Esophagus muscularis mucosa (tissue), 4 donors: ENCODE data around the gene INKA2. TPM values are rescaled to one million over a fixed set of nuclear protein-coding genes. Genes with fewer than 3 reads are reported as not detected.

Source experiments
- DNase-seq: peaks from one replicate; pipeline ENCODE4 v3.0.0-alpha.2; 2017; ENCODE audit errors: extremely low spot score
- H3K27ac ChIP-seq, 4 donors: fragments of 200-600 bp; sonication (generic); replicated peaks in 1 of 4; 1 replicate in 3 of 4; 2 replicates in 1 of 4; pipeline ENCODE4 v1.5.1; 2016 to 2019; ENCODE audit warnings: mild to moderate bottlenecking in 1 of 4
- H3K27me3 ChIP-seq, 4 donors: fragments of 200-600 bp; sonication (generic); one replicate each; pipeline versions ENCODE4 v1.5.1 to v1.6.0; 2016 to 2019
- H3K36me3 ChIP-seq, 4 donors: fragments of 200-600 bp; sonication (generic); one replicate each; pipeline ENCODE4 v1.5.1; 2016 to 2019
- H3K4me1 ChIP-seq, 4 donors: fragments of 200-600 bp; sonication (generic); one replicate each; pipeline ENCODE4 v1.5.1; 2016 to 2019
- H3K4me3 ChIP-seq, 4 donors: fragments of 200-600 bp; sonication (generic); 1 replicate in 2 of 4; 2 replicates in 2 of 4; pipeline ENCODE4 v1.5.1; 2016 to 2019; ENCODE audit warnings: mild to moderate bottlenecking in 4 of 4, moderate library complexity in 1 of 4
- H3K9me3 ChIP-seq, 4 donors: fragments of 200-600 bp; sonication (generic); 1 replicate in 3 of 4; 2 replicates in 1 of 4; pipeline ENCODE4 v1.5.1; 2016 to 2019
- CTCF ChIP-seq, 3 experiments: fragments of 200-600 bp in 2 of 3; fragments of 450-650 bp in 1 of 3; sonication (generic) in 2 of 3; IDR thresholded peaks; one replicate each; pipeline ENCODE4 v1.5.1; 2017 to 2019; ENCODE audit warnings: antibody characterized with exemption in 3 of 3, mild to moderate bottlenecking in 2 of 3, moderate library complexity in 1 of 3
- EP300 ChIP-seq: sonication (generic); formaldehyde crosslinking; IDR thresholded peaks from one replicate; pipeline ENCODE4 v1.6.1; 2017; ENCODE audit warnings: antibody characterized with exemption
- POLR2A ChIP-seq: fragments of 450-650 bp; IDR thresholded peaks from one replicate; pipeline ENCODE4 v1.6.1; 2017; ENCODE audit warnings: antibody characterized with exemption, moderate library complexity, mild to moderate bottlenecking, low read depth
- POLR2AphosphoS5 ChIP-seq, 2 donors: sonication (generic); formaldehyde crosslinking; IDR thresholded peaks; one replicate each; pipeline ENCODE4 v1.6.1; 2017; ENCODE audit warnings: antibody characterized with exemption in 2 of 2
- WGBS: methylation state at CpG from one replicate; pipeline ENCODE4 v1.1.5; 2018; 5-methylcytosine and 5-hydroxymethylcytosine counted together
- intact Hi-C: fragments of 100-400 bp; cut with DNase I; formaldehyde crosslinking; loops from one replicate; pipeline ENCODE4 v1.15.1; 2023
- total RNA-seq, 4 donors: library from RNA; depleted of rRNA; stranded (reverse); fragments of >200 nt; gene quantifications; one replicate each; pipeline versions ENCODE4 v1.1.0 to v1.2.1, GENCODE V29; 2016

INKA2 gene
- total RNA-seq, 4 donors from 2014 or later, result 4.0 to 10.8 (median 8.5) TPM

GRCh38 chr1:111778541-111779051 is 39.4 kb upstream of the INKA2 start:
- H3K36me3 ChIP-seq, result peaks cover 7 to 31% (median 21%) of the 10 kb centered on the region in 4 donors
- intact Hi-C loops, result no loop called here
- TF ChIP-seq POLR2A (no peak), CTCF (IDR thresholded peaks at IDR 0.05) (no peak), EP300 (no peak), POLR2AphosphoS5 (IDR thresholded peaks at IDR 0.05) (no peak)
- no peak overlapping the region for H3K27ac ChIP-seq
- H3K27me3 ChIP-seq, result no peaks in the 10 kb centered on the region
- no peak for DNase-seq
- H3K9me3 ChIP-seq, result no peaks in the 10 kb centered on the region
- WGBS, result 84% methylated on average over 2 of the region's 2 CpGs
- H3K4me1 ChIP-seq, result peaks cover 0 to 11% (median 1%) of the 10 kb centered on the region in 4 donors
- H3K4me3 ChIP-seq, result no peak overlapping the region

- Histone ChIP-seq H3K4me3 (no peak overlapping the region), H3K27ac (no peak overlapping the region), H3K4me1 (peaks cover 0 to 11% (median 1%) of the 10 kb centered on the region in 4 donors), H3K27me3 (no peaks in the 10 kb centered on the region), H3K36me3 (peaks cover 7 to 31% (median 21%) of the 10 kb centered on the region in 4 donors), H3K9me3 (no peaks in the 10 kb centered on the region)
- no peak for TF ChIP-seq POLR2A
- no peak for TF ChIP-seq POLR2AphosphoS5 (IDR thresholded peaks at IDR 0.05)
- DNase-seq, result no peak
- intact Hi-C loops, result no loop called here
- 88% methylated on average over 6 of the region's 6 CpGs for WGBS
Observed at GRCh38 chr1:111778066-111778465, 38.9 kb upstream of the INKA2 start.

GRCh38 chr1:111777301-111777700 is 38.1 kb upstream of the INKA2 start:
- intact Hi-C loops, result no loop called here
- Histone ChIP-seq H3K4me1 (peaks cover 0 to 11% (median 1%) of the 10 kb centered on the region in 4 donors), H3K4me3 (no peak overlapping the region), H3K27ac (no peak overlapping the region), H3K36me3 (peaks cover 7 to 34% (median 21%) of the 10 kb centered on the region in 4 donors), H3K9me3 (no peaks in the 10 kb centered on the region), H3K27me3 (no peaks in the 10 kb centered on the region)
- no peak for DNase-seq
- 93% methylated on average over 1 of the region's 1 CpG for WGBS
- no peak for TF ChIP-seq EP300
- no peak for TF ChIP-seq POLR2A
- no peak for TF ChIP-seq POLR2AphosphoS5 (IDR thresholded peaks at IDR 0.05)
- TF ChIP-seq CTCF (IDR thresholded peaks at IDR 0.05), result no peak

GRCh38 chr1:111776861-111777260 is 37.7 kb upstream of the INKA2 start:
- H3K4me1 ChIP-seq, result peaks cover 0 to 11% (median 1%) of the 10 kb centered on the region in 4 donors
- H3K27me3 ChIP-seq, result no peaks in the 10 kb centered on the region
- no peak overlapping the region for H3K4me3 ChIP-seq
- H3K36me3 ChIP-seq, result peaks cover 7 to 36% (median 21%) of the 10 kb centered on the region in 4 donors
- intact Hi-C loops, result no loop called here
- no peak for DNase-seq
- WGBS, result 92% methylated on average over 8 of the region's 8 CpGs
- H3K27ac ChIP-seq, result no peak overlapping the region
- no peaks in the 10 kb centered on the region for H3K9me3 ChIP-seq
- TF ChIP-seq EP300 (no peak), POLR2A (no peak), POLR2AphosphoS5 (IDR thresholded peaks at IDR 0.05) (no peak), CTCF (IDR thresholded peaks at IDR 0.05) (no peak)

- TF ChIP-seq EP300 (no peak), CTCF (IDR thresholded peaks at IDR 0.05) (no peak), POLR2AphosphoS5 (IDR thresholded peaks at IDR 0.05) (no peak), POLR2A (no peak)
- 58% methylated on average over 2 of the region's 2 CpGs for WGBS
- intact Hi-C loops, result no loop called here
Observed at GRCh38 chr1:111776391-111776790, 37.2 kb upstream of the INKA2 start.

More at GRCh38 chr1:111776391-111776790, 37.2 kb upstream of the INKA2 start:
- Histone ChIP-seq H3K36me3 (peaks cover 7 to 36% (median 21%) of the 10 kb centered on the region in 4 donors), H3K4me3 (no peak overlapping the region), H3K27ac (no peak overlapping the region), H3K27me3 (no peaks in the 10 kb centered on the region), H3K4me1 (peaks cover 0 to 11% (median 1%) of the 10 kb centered on the region in 4 donors), H3K9me3 (no peaks in the 10 kb centered on the region)
- no peak for DNase-seq
